HG03095 (cell line): Measurements from ENCODE around the gene LILRB3.

ENCODE experiments used
- ATAC-seq: cut with Tn5 transposase; IDR thresholded peaks from one replicate; pipeline ENCODE4 v1.9.1; 2021; ENCODE audit warnings: moderate library complexity; ENCODE audit not compliant: unreplicated experiment

The LILRB3 gene

DNA sequence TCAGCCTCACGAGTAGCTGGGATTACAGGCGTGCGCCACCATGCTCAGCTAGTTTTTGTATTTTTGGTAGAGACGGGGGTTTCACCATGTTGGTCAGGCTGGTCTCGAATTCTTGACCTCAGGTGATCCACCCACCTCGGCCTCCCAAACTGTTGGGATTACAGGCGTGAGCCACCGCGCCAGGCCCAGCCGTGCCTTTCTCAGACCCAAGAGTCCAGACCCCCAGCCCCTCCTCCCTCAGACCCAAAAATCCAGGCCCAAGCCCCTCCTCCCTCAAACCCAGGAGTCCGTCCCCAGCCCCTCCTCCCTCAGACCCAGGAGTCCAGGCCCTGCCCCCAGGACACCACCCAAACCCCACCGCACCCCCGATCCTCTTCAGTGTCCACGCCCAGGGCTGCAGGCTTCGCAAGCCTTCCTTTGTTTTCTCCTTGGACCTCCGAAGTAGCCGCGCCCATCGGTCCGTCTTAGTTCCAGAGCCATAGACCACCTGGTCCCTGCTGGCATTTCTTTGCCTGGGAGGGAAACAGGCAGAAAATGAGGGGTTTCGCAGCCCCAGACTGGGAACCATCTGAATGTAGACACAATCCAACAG lies 53.6 kb downstream of the LILRB3 start:
- no peak for ATAC-seq

DNA sequence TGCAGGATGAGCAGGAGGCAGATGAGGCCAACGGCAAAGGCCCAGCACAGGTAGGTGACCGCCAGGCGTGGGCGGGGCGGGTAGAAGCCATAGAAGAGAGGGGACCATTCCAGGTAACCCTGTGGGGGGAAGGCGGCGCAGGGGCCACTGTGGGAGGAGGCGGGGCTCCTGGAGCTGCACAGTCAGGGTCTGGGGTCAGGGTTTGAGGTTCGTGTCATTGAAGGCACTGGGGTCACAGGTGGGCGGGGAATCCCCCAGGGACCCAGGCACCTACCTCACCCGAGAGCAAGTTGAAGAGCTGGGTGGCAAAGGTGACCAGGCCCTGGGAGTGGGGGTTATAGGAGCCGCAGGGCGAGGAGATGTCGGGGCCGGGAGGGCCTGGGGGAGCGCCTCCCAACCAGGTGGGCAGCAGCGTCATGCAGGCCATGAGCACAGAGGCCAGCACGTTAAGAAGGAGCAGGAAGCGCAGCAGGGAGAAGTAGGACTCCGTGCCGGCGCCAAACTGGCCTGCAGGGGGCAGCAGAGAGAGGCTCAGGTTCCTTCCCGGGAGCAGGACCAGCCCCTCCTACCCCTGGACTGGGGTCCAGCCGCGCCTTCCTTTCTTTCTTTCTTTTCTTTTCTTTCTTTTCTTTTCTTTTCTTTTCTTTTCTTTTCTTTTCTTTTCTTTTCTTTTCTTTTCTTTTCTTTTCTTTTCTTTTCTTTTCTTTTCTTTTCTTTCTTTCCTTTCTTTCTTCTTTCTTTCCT lies 54.5 kb downstream of the LILRB3 start:
- ATAC-seq = no peak
